Pancreas (tissue), 10 donors: ENCODE data around the gene KCNAB3. TPM values are rescaled to one million over a fixed set of nuclear protein-coding genes. Genes with fewer than 3 reads are reported as not detected.

Experiments
- ATAC-seq, 4 donors: fragments of 200-7000 bp; cut with Tn5 transposase; one replicate each; pipeline versions ENCODE4 v1.8.0 to v1.9.1; 2020; ENCODE audit warnings: mild to moderate bottlenecking in 4 of 4, moderate library complexity in 4 of 4
- DNase-seq, 6 donors: peaks; one replicate each; pipeline ENCODE4 v3.0.0-alpha.2; 2020
- FAIRE-seq: peaks from 2 replicates; lab custom pipeline; 2012; peaks lifted over from hg19 to GRCh38; lab: Jason Lieb, UNC
- H3K27ac ChIP-seq, 4 donors: fragments of 200-600 bp; sonication (generic); 1 replicate in 3 of 4; 2 replicates in 1 of 4; pipeline versions ENCODE4 v1.5.0 to v1.8.0; 2020
- H3K27me3 ChIP-seq, 4 donors: fragments of 200-600 bp; one replicate each; pipeline ENCODE4 v1.8.0; 2021
- H3K36me3 ChIP-seq, 3 donors: fragments of 200-600 bp; sonication (generic) in 1 of 3; one replicate each; pipeline versions ENCODE4 v1.5.0 to v1.8.0; 2020 to 2021
- H3K4me1 ChIP-seq, 3 donors: fragments of 200-600 bp; one replicate each; pipeline ENCODE4 v1.8.0; 2021
- H3K4me3 ChIP-seq, 4 donors: fragments of 200-600 bp; sonication (generic) in 2 of 4; one replicate each; pipeline versions ENCODE4 v1.5.0 to v1.8.0; 2020 to 2021
- H3K9me3 ChIP-seq, 4 donors: fragments of 200-600 bp; one replicate each; pipeline ENCODE4 v1.8.0; 2021
- CTCF ChIP-seq, 4 donors: fragments of 200-600 bp; sonication (generic) in 3 of 4; IDR thresholded peaks; one replicate each; pipeline versions ENCODE4 v1.5.0 to v1.8.0; 2021; ENCODE audit warnings: antibody characterized with exemption in 4 of 4
- WGBS, 2 donors: extraction: QIAGEN DNeasy Blood & Tissue Kit; methylation state at CpG; one replicate each; pipeline ENCODE4 v1.1.7; 2013; 5-methylcytosine and 5-hydroxymethylcytosine counted together
- intact Hi-C, 3 donors: fragments of 100-400 bp; cut with DNase I; formaldehyde crosslinking; loops; one replicate each; pipeline versions ENCODE4 v1.11.1 to v1.14.2; 2022
- polyA plus RNA-seq, 2 donors: library from polyadenylated mRNA; stranded (reverse); fragments of 200-250 nt; gene quantifications; one replicate each; pipeline ENCODE4 v1.2.3, GENCODE V29; 2013
- total RNA-seq, 6 donors: library from RNA; stranded (reverse); fragmentation: NEBNext Ultra II Directional in 4 of 6; extraction: Animal tissue kit (Norgen Biotek cat#: 25700) in 4 of 6; gene quantifications; one replicate each; pipeline versions ENCODE4 v1.2.1 to v1.2.4, GENCODE V29; 2021 to 2023
- donor health status: healthy with polysubstance abuse.
- donor health status: DM: no; HTN: no; CAD: no; lungs with moderate emphysema.
- donor health status: DM: no; HTN: no; CAD: no.
- donor health status: control.
- donor health status: control.
- donor health status: Bipolar disorder and iron deficiency.
- donor health status: DM: yes; HTN: yes; CAD: no.
- donor health status: DM: no; HTN: no; CAD: no.
- donor health status: DM: no; HTN: no; CAD: no.
- donor health status: DM: yes; HTN: yes; CAD: no.

Gene KCNAB3
- total and polyA plus RNA-seq, 8 donors, result 0.51 to 8.1 (median 1.4) TPM

- Histone ChIP-seq H3K4me3 (no peak overlapping the region), H3K36me3 (no peaks in the 10 kb centered on the region), H3K4me1 (no peaks in the 10 kb centered on the region), H3K27me3 (no peaks in the 10 kb centered on the region), H3K9me3 (no peaks in the 10 kb centered on the region), H3K27ac (no peak overlapping the region)
- intact Hi-C loops, result no loop called here
- ATAC-seq (no peak), DNase-seq (no peak), FAIRE-seq (no peak)
- no peak for TF ChIP-seq CTCF (IDR thresholded peaks at IDR 0.05)
- 67 to 71% methylated on average over 4 of the region's 4 CpGs for WGBS, 2 donors
Observed at GRCh38 chr17:7873051-7873450, 56.6 kb downstream of the KCNAB3 start.

Other genes starting within 250 kb of the KCNAB3 start
- gene TP53, start 242.4 kb downstream of the KCNAB3 start, total RNA-seq, result 10 to 100 TPM; 14.6 to 35.9 (median 28.5) TPM
- 10 to 100 TPM in 1 of 2 donors, 1 to 10 TPM in 1; 8.3 to 10.8 TPM for gene TP53, start 242.4 kb downstream of the KCNAB3 start, polyA plus RNA-seq
- gene WRAP53, start 241.4 kb downstream of the KCNAB3 start, total RNA-seq, result 1 to 10 TPM; 2.0 to 5.0 (median 3.8) TPM
- 10 to 100 TPM in 1 of 2 donors, 1 to 10 TPM in 1; 9.1 to 13.5 TPM for gene WRAP53, start 241.4 kb downstream of the KCNAB3 start, polyA plus RNA-seq
- 1 to 10 TPM in 3 of 6 donors, under 1 TPM in 3; 0.37 to 1.3 (median 0.85) TPM for gene EFNB3, start 224.7 kb downstream of the KCNAB3 start, total RNA-seq
- gene EFNB3, start 224.7 kb downstream of the KCNAB3 start, polyA plus RNA-seq, result 1 to 10 TPM in 1 of 2 donors, under 1 TPM in 1; 0.84 to 5.4 TPM
- gene DNAH2, start 212.1 kb downstream of the KCNAB3 start, total RNA-seq, result under 1 TPM; 0.09 to 0.52 (median 0.19) TPM
- under 1 TPM; 0.38 TPM for gene DNAH2, start 212.1 kb downstream of the KCNAB3 start, polyA plus RNA-seq
- 10 to 100 TPM; 14.9 to 23.7 (median 17.3) TPM for gene KDM6B, start 95.6 kb downstream of the KCNAB3 start, total RNA-seq
- gene KDM6B, start 95.6 kb downstream of the KCNAB3 start, polyA plus RNA-seq, result 10 to 100 TPM in 1 of 2 donors, 1 to 10 TPM in 1; 8.9 to 15.3 TPM
- 1 to 10 TPM; 2.1 to 4.2 (median 2.4) TPM for gene TMEM88, start 74.8 kb downstream of the KCNAB3 start, total RNA-seq
- gene TMEM88, start 74.8 kb downstream of the KCNAB3 start, polyA plus RNA-seq, result 10 to 100 TPM; 21.6 to 28.5 TPM
- gene NAA38, start 72.3 kb downstream of the KCNAB3 start, total RNA-seq, result 10 to 100 TPM; 20.1 to 29.6 (median 26.6) TPM
- gene NAA38, start 72.3 kb downstream of the KCNAB3 start, polyA plus RNA-seq, result 10 to 100 TPM; 75.7 to 87.2 TPM
- gene CYB5D1, start 71.9 kb downstream of the KCNAB3 start, total RNA-seq, result 10 to 100 TPM in 1 of 6 donors, 1 to 10 TPM in 5; 5.0 to 10.5 (median 8.4) TPM
- 1 to 10 TPM; 4.9 to 8.5 TPM for gene CYB5D1, start 71.9 kb downstream of the KCNAB3 start, polyA plus RNA-seq
- 100 to 1,000 TPM in 1 of 6 donors, 10 to 100 TPM in 5; 35.9 to 101 (median 43.1) TPM for gene CHD3, start 41.1 kb downstream of the KCNAB3 start, total RNA-seq
- 100 to 1,000 TPM; 117 to 143 TPM for gene CHD3, start 41.1 kb downstream of the KCNAB3 start, polyA plus RNA-seq
- gene RNF227, start 13.6 kb downstream of the KCNAB3 start, total RNA-seq, result 1 to 10 TPM; 1.2 to 2.8 (median 2.0) TPM
- gene RNF227, start 13.6 kb downstream of the KCNAB3 start, polyA plus RNA-seq, result 1 to 10 TPM; 1.6 to 3.0 TPM
- 10 to 100 TPM; 27.3 to 67.1 (median 39.2) TPM for gene TRAPPC1, start 2.1 kb upstream of the KCNAB3 start, total RNA-seq
- 10 to 100 TPM; 56.0 to 66.0 TPM for gene TRAPPC1, start 2.1 kb upstream of the KCNAB3 start, polyA plus RNA-seq
- 10 to 100 TPM in 2 of 6 donors, 1 to 10 TPM in 4; 5.8 to 17.9 (median 8.5) TPM for gene CNTROB, start 2.4 kb upstream of the KCNAB3 start, total RNA-seq
- 10 to 100 TPM; 30.8 to 46.1 TPM for gene CNTROB, start 2.4 kb upstream of the KCNAB3 start, polyA plus RNA-seq
- under 1 TPM in 4 of 6 donors, not detected in 2; 0.22 to 0.47 (median 0.28) TPM for gene GUCY2D, start 72.8 kb upstream of the KCNAB3 start, total RNA-seq
- under 1 TPM; 0.02 to 0.04 TPM for gene GUCY2D, start 72.8 kb upstream of the KCNAB3 start, polyA plus RNA-seq
- 1 to 10 TPM in 1 of 6 donors, under 1 TPM in 4, not detected in 1; 0.09 to 4.7 (median 0.37) TPM for gene ALOX15B, start 109.2 kb upstream of the KCNAB3 start, total RNA-seq
- gene ALOX15B, start 109.2 kb upstream of the KCNAB3 start, polyA plus RNA-seq, result under 1 TPM; 0.05 to 0.19 TPM
- gene ALOX12B, start 157.9 kb upstream of the KCNAB3 start, total RNA-seq, result under 1 TPM in 1 of 6 donors, not detected in 5; 0.31 TPM
- under 1 TPM in 1 of 2 donors, not detected in 1; 0.16 TPM for gene ALOX12B, start 157.9 kb upstream of the KCNAB3 start, polyA plus RNA-seq
- gene ALOXE3, start 188.7 kb upstream of the KCNAB3 start, total RNA-seq, result not detected
- gene ALOXE3, start 188.7 kb upstream of the KCNAB3 start, polyA plus RNA-seq, result under 1 TPM in 1 of 2 donors, not detected in 1; 0.35 TPM
- not detected for gene HES7, start 194.2 kb upstream of the KCNAB3 start, total RNA-seq
- gene HES7, start 194.2 kb upstream of the KCNAB3 start, polyA plus RNA-seq, result under 1 TPM; 0.08 to 0.16 TPM
- gene PER1, start 222.5 kb upstream of the KCNAB3 start, total RNA-seq, result 100 to 1,000 TPM in 2 of 6 donors, 10 to 100 TPM in 4; 17.5 to 105 (median 67.6) TPM
- 100 to 1,000 TPM; 107 to 158 TPM for gene PER1, start 222.5 kb upstream of the KCNAB3 start, polyA plus RNA-seq
- gene VAMP2, start 233.1 kb upstream of the KCNAB3 start, total RNA-seq, result 10 to 100 TPM; 19.5 to 35.7 (median 29.6) TPM
- gene VAMP2, start 233.1 kb upstream of the KCNAB3 start, polyA plus RNA-seq, result 10 to 100 TPM; 29.8 to 82.0 TPM
- gene TMEM107, start 246.5 kb upstream of the KCNAB3 start, total RNA-seq, result 10 to 100 TPM in 1 of 6 donors, 1 to 10 TPM in 5; 5.2 to 10.2 (median 6.3) TPM
- 10 to 100 TPM in 1 of 2 donors, 1 to 10 TPM in 1; 5.7 to 11.1 TPM for gene TMEM107, start 246.5 kb upstream of the KCNAB3 start, polyA plus RNA-seq